Endothelial cell of umbilical vein (primary cell): ENCODE results near the gene UVRAG.

Experiments used
- CTCF ChIP-seq, 2 donors: IDR thresholded peaks; 1 replicate in 1 of 2; 2 replicates in 1 of 2; pipeline ENCODE4 v1.5.1; 2011; ENCODE audit warnings: low read length in 2 of 2, mild to moderate bottlenecking in 2 of 2, moderate library complexity in 2 of 2, control low read depth in 1 of 2, inconsistent platforms in 1 of 2, low read depth in 1 of 2; ENCODE audit not compliant: insufficient read depth in 1 of 2; ENCODE audit errors: extremely low read depth in 1 of 2
- FOS ChIP-seq: IDR thresholded peaks from 2 replicates; pipeline ENCODE4 v1.6.1; 2011; ENCODE audit warnings: mild to moderate bottlenecking, low read length, moderate library complexity, borderline replicate concordance; ENCODE audit not compliant: insufficient read depth
- MYC ChIP-seq: IDR thresholded peaks from one replicate; pipeline ENCODE4 v1.6.1; 2011; ENCODE audit warnings: mild to moderate bottlenecking, low read depth, low read length

DNA sequence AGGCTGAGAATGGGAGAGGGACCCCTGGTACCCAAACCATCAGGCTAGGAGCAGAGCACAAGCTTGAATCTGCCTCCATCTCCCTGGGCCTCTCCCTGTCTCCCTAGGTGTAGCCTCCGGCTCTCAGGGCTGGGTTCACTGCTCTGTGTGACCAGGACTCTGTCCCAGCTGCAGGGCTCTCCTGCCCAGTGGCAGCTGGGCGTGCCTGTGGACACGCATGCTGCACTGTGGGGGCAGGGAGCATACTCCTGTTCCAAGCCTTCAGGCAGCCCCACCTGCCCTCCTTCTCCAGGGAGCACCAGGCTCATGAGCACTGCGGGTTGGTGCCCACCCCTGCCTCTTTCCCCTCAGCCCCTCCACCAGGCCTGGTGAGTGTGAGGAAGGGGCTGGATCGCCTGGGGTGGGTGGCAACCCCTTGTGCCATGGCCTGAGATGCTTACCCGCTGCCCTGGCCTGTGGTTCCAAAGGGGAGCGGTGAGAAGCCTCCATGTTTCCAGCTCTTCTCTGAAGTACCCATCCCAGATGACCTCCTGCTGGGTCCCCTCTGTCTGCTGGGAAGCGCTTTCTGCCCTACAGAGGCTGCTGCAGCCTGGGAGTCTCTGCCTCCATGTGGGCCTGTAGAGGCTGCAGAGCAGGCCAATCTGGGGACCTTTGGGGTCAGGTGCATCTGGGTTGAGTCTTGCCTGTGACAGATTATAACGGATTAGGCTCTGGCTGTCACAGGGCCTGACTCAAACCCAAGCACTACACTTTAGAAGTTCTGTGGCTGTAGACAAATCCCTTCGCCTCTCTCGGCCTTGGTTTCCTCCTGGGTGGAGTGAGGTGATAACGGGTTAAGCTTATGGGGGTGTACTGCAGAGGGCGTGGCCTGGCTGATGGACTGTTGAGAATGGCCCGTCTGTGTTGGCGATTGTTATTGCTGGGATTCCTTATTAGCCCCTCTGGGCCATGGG, 347.6 kb downstream of the UVRAG start:
- TF ChIP-seq FOS (no peak), CTCF (IDR thresholded peaks at IDR 0.05; ENCODE audit: extremely low read depth in 1 of 2, insufficient read depth in 1 of 2, low read depth in 1 of 2, low read length in 2 of 2) (no peak), MYC (no peak)
